Brain microvascular endothelial cell (primary cell): ENCODE data around the gene DAZAP1.

ENCODE experiments used
- DNase-seq: peaks from one replicate; pipeline ENCODE4 v3.0.0-alpha.2; 2020
- H3K27ac ChIP-seq: fragments of 250-450 bp; sonication (Bioruptor Pico); 2 replicates; pipeline ENCODE4 v1.5.1; 2020; ENCODE audit warnings: mild to moderate bottlenecking, moderate library complexity
- H3K27me3 ChIP-seq: fragments of 250-450 bp; sonication (Bioruptor Pico); replicated peaks from 2 replicates; pipeline ENCODE4 v1.5.1; 2020; ENCODE audit warnings: mild to moderate bottlenecking
- H3K36me3 ChIP-seq: fragments of 250-450 bp; sonication (Bioruptor Pico); replicated peaks from 2 replicates; pipeline ENCODE4 v1.5.1; 2020; ENCODE audit warnings: mild to moderate bottlenecking
- H3K4me3 ChIP-seq: 2 replicates; pipeline ENCODE4 v1.5.1; 2011; ENCODE audit warnings: low read depth, mild to moderate bottlenecking, control low read depth, low read length, moderate library complexity
- CTCF ChIP-seq: IDR thresholded peaks from 2 replicates; pipeline ENCODE4 v1.5.1; 2011; ENCODE audit warnings: low read depth, mild to moderate bottlenecking, moderate library complexity, low read length, control low read depth, inconsistent platforms; ENCODE audit errors: missing control alignments
- in situ Hi-C: cut with HindIII; loops from 2 replicates; pipeline ENCODE4 v1.10.0; 2017; ENCODE audit warnings: low sequenced_read_pairs, low pct_ligation_motif_present

The DAZAP1 gene

GRCh38 chr19:1421958-1422305 lies 14.5 kb downstream of the DAZAP1 start:
- H3K27ac ChIP-seq: no peak overlapping the region
- in situ Hi-C loops: no loop called here
- DNase-seq: no peak
- peaks cover 77% of the 10 kb centered on the region for H3K36me3 ChIP-seq
- no peaks in the 10 kb centered on the region for H3K27me3 ChIP-seq
- no peak for TF ChIP-seq CTCF
- H3K4me3 ChIP-seq: no peak overlapping the region

- no peak for DNase-seq
- in situ Hi-C loops: no loop called here
- TF ChIP-seq CTCF: no peak
- H3K4me3 ChIP-seq: no peak overlapping the region
- H3K27ac ChIP-seq: no peak overlapping the region
- H3K27me3 ChIP-seq: no peaks in the 10 kb centered on the region
- H3K36me3 ChIP-seq: peaks cover 81% of the 10 kb centered on the region
Measured at GRCh38 chr19:1422360-1422759, 15.0 kb downstream of the DAZAP1 start.

DNA sequence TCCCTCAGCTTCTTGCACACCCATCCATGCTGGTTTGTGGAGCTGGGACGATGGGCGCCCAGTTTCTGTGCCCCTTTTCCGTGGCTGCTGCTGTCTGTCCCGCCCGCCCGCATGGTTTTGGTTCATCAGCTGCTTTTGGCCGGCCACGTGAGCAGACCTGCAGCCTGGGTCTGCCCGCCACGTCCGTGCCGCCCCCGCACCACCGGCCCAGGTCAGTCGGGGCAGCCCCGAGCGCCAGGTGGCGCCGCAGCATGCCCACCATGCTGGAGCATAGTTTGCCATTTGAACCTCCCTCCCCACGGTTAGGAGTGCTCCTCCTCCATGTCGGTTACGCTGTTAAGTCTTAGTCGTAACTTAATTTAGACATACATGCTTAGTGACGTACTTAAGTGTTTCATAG lies 15.6 kb downstream of the DAZAP1 start:
- no peaks in the 10 kb centered on the region for H3K27me3 ChIP-seq
- H3K27ac ChIP-seq: no peak overlapping the region
- in situ Hi-C loops: no loop called here
- no peak for DNase-seq
- H3K4me3 ChIP-seq: no peak overlapping the region
- no peak for TF ChIP-seq CTCF
- H3K36me3 ChIP-seq: peaks cover 87% of the 10 kb centered on the region

DNA sequence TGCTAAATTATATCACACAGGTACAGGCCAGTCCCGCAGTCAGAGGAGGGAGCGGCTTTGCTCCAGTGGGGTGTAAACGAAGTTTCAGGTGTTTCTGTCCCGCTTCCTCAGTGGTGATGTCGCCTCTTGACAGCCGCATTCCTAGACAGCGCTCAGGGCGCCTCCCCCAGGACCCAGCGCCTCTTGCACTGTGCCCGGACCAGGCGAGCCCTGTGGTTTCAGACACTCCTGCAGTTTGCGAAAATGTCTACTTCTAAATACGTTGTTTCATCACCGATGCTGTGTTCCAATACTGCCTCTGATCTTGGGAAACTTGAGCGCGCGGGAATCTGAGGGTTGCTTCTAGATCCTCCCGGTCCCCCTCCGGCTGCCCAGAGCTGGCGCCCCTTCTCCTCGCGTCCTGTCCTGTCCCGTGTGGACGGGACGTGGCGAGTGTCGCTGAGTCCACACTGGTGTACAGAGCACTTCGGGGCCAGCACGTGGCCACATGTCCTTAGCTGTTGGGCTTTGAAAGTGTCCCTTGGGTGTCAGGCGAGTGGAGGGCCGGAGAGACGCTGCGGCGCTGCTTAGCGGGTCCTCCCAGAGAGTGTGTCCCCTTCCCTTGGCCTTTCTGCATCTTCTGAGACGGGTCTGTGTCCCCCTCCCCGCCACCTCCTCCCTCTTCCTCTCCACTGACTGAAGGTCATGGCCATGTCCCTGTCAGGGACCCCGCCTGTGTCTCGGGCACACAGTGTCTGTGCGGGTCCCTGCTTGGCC lies 16.2 kb downstream of the DAZAP1 start:
- in situ Hi-C loops: no loop called here
- Histone ChIP-seq H3K27ac (no peak overlapping the region), H3K4me3 (no peak overlapping the region), H3K27me3 (no peaks in the 10 kb centered on the region), H3K36me3 (peaks cover 82% of the 10 kb centered on the region)
- DNase-seq: no peak
- no peak for TF ChIP-seq CTCF

DNA sequence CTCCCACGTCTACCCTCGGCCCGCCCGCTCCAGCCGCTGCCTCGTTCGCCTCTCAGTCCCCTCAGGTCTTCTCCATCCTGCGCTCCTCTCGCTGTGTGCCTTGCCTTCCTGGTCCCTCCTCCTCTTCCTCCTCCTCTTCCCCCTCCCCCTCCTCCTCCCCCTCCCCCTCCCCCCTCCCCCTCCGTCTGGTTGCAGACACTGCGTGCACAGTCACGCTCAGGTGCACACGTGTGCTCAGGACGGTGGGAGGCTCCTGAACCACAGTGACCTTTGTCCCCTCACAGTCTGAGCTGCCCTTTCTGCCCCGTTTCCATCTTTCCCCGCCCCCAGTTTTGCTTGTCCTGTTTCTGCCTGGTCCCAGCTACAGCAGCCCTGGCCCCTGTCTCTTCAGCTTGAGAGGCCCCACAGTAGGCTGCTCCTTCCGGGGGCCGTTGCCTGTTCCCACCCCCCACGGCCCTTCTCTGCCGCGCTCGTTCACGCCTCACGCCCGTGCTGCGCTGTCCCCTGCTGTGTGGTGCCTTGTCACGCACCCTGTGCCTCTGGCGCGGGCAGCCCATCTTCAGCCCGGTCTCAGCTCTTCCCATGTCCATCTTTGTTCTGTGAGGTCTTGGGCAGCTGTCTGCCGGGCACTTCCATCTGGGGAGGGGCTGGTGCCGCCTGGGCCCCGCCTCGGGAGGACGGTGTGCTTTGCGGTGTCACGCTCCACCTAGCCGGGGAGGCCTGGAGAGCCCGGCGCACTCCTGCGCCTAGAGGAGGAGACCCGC lies 17.0 kb downstream of the DAZAP1 start:
- H3K27me3 ChIP-seq: no peaks in the 10 kb centered on the region
- DNase-seq: no peak
- H3K4me3 ChIP-seq: no peak overlapping the region
- TF ChIP-seq CTCF: no peak
- in situ Hi-C loops: no loop called here
- H3K27ac ChIP-seq: no peak overlapping the region
- peaks cover 82% of the 10 kb centered on the region for H3K36me3 ChIP-seq
